Measurements from ENCODE around the gene ICOS. TPM values are rescaled to one million over a fixed set of nuclear protein-coding genes. Genes with fewer than 3 reads are reported as not detected.
A peak's percentile ranks its signal among the peaks of the same experiment; 100 is the strongest.

The ICOS gene
- total and polyA plus RNA-seq, 2 experiments from 2014 or later = 0.10 TPM; not detected in 1

DNA sequence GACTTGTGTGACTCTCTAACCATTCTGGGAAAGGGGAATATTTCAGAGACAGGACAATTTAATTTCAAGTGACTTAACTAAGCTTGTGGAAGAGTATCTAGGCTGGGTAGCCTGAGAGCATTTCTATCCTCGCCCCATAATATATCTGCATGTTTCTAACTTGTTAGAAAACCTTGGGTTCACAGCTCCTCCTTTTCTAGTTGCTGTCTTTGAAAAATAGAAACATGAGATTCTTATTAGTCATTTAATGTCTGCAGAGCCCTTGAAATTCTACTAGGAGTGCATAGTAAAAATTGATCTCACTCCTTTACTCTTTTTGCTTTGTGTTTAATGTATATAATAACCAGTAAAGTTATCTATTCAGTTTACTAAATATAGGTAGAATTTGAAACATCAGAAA, 46.6 kb upstream of the ICOS start:
- Histone ChIP-seq H3K9me2 (replicated peaks; ENCODE audit: insufficient read depth) (no peaks in the 10 kb centered on the region), H3K4me3 (no peak overlapping the region), H3K27me3 (no peaks in the 10 kb centered on the region), H3K9me3 (ENCODE audit: low read depth) (no peaks in the 10 kb centered on the region), H4K20me1 (ENCODE audit: insufficient read depth, poor library complexity, severe bottlenecking) (no peaks in the 10 kb centered on the region), H3K4me2 (no peak overlapping the region), H3K36me3 (replicated peaks; ENCODE audit: insufficient read depth, low read depth) (no peaks in the 10 kb centered on the region), H3K4me1 (ENCODE audit: insufficient read depth) (no peaks in the 10 kb centered on the region), H3K79me2 (no peaks in the 10 kb centered on the region), H2AFZ (no peak overlapping the region), H3K27ac (no peak overlapping the region)
- WGBS (ENCODE audit: low lambda C conversion rate, missing lambda C conversion rate) = 78% methylated on average over 1 of the region's 1 CpG
- TF ChIP-seq EZH2phosphoT487 (IDR thresholded peaks at IDR 0.05; ENCODE audit: low read depth, severe bottlenecking, unreplicated experiment) = no peak
- TF ChIP-seq, protein P1, sequence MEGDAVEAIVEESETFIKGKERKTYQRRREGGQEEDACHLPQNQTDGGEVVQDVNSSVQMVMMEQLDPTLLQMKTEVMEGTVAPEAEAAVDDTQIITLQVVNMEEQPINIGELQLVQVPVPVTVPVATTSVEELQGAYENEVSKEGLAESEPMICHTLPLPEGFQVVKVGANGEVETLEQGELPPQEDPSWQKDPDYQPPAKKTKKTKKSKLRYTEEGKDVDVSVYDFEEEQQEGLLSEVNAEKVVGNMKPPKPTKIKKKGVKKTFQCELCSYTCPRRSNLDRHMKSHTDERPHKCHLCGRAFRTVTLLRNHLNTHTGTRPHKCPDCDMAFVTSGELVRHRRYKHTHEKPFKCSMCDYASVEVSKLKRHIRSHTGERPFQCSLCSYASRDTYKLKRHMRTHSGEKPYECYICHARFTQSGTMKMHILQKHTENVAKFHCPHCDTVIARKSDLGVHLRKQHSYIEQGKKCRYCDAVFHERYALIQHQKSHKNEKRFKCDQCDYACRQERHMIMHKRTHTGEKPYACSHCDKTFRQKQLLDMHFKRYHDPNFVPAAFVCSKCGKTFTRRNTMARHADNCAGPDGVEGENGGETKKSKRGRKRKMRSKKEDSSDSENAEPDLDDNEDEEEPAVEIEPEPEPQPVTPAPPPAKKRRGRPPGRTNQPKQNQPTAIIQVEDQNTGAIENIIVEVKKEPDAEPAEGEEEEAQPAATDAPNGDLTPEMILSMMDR (IDR thresholded peaks at IDR 0.05; ENCODE audit: poor library complexity) = no peak
- no peak for TF ChIP-seq EZH2 (IDR thresholded peaks at IDR 0.05; ENCODE audit: borderline replicate concordance)
- no peak for DNase-seq (ENCODE audit: low spot score)

DNA sequence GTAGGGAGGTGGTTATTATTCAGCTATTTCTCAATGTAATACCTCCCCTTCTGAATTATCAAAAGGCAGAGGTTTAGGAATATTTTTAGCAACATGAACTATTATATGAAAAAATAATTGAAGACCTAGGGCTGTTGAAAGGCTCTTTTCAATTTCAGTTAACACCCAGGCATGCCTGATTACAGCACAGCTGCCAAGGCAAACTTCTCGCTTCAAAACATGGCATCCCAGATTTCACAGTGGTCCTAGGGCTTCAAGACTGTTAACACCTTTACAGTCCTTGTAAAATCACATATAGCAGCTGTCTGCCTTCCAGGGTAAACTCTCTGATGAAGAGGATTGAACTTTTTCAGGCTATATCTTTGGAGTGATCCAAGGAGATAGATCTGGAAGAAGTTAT, 45.8 kb upstream of the ICOS start:
- no peaks in the 10 kb centered on the region for H3K27me3 ChIP-seq

DNA sequence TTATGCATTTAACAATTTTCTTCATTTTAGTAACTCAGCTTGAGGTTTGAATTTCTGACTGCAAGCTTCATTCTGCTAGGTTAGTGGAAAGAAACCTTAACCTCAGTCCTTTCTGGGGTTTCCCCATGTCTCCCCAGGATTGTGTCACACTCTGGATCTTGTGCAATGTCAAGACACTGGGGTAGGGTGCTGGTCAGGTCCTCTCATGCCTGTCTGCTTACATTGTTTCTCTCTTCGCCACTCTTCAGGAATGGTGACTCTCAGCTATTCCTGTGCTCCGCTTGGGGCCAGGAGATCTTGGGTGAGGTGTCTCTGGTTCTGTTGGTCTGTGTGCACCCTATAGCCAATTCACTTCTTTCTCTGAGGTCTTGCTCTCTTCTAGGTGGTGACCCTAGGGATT, 45.1 kb upstream of the ICOS start:
- H3K9me3 ChIP-seq (ENCODE audit: low read depth) = no peaks in the 10 kb centered on the region
- WGBS (ENCODE audit: low lambda C conversion rate, missing lambda C conversion rate) = 89% methylated on average over 2 of the region's 2 CpGs
- no peaks in the 10 kb centered on the region for H4K20me1 ChIP-seq (ENCODE audit: insufficient read depth, poor library complexity, severe bottlenecking)
- TF ChIP-seq EZH2 (IDR thresholded peaks at IDR 0.05; ENCODE audit: borderline replicate concordance) (no peak), EZH2phosphoT487 (IDR thresholded peaks at IDR 0.05; ENCODE audit: low read depth, severe bottlenecking, unreplicated experiment) (no peak)
- TF ChIP-seq, protein P1 (IDR thresholded peaks at IDR 0.05; ENCODE audit: poor library complexity) = no peak
- H3K9me2 ChIP-seq (replicated peaks; ENCODE audit: insufficient read depth) = no peaks in the 10 kb centered on the region
- H3K27me3 ChIP-seq = no peaks in the 10 kb centered on the region
- no peak overlapping the region for H3K27ac ChIP-seq
- H3K79me2 ChIP-seq = no peaks in the 10 kb centered on the region
- no peak overlapping the region for H3K4me2 ChIP-seq
- no peaks in the 10 kb centered on the region for H3K4me1 ChIP-seq (ENCODE audit: insufficient read depth)
- H2AFZ ChIP-seq = no peak overlapping the region
- DNase-seq (ENCODE audit: low spot score) = no peak
- H3K4me3 ChIP-seq = no peak overlapping the region
- no peaks in the 10 kb centered on the region for H3K36me3 ChIP-seq (replicated peaks; ENCODE audit: insufficient read depth, low read depth)

More for the DNA sequence above, 45.8 kb upstream of the ICOS start:
- Histone ChIP-seq H3K27ac (peak overlapping the region; percentile 40), H3K79me2 (no peaks in the 10 kb centered on the region), H3K4me1 (ENCODE audit: insufficient read depth) (no peaks in the 10 kb centered on the region), H3K9me3 (ENCODE audit: low read depth) (no peaks in the 10 kb centered on the region), H3K9me2 (replicated peaks; ENCODE audit: insufficient read depth) (no peaks in the 10 kb centered on the region), H3K4me3 (no peak overlapping the region), H3K36me3 (replicated peaks; ENCODE audit: insufficient read depth, low read depth) (no peaks in the 10 kb centered on the region), H4K20me1 (ENCODE audit: insufficient read depth, poor library complexity, severe bottlenecking) (no peaks in the 10 kb centered on the region), H3K4me2 (no peak overlapping the region), H2AFZ (no peak overlapping the region)
- DNase-seq (ENCODE audit: low spot score) = no peak
- 85% methylated on average over 1 of the region's 1 CpG for WGBS (ENCODE audit: low lambda C conversion rate, missing lambda C conversion rate)
- TF ChIP-seq, protein P1 (IDR thresholded peaks at IDR 0.05; ENCODE audit: poor library complexity) = no peak
- TF ChIP-seq EZH2phosphoT487 (IDR thresholded peaks at IDR 0.05; ENCODE audit: low read depth, severe bottlenecking, unreplicated experiment) = no peak
- TF ChIP-seq EZH2 (IDR thresholded peaks at IDR 0.05; ENCODE audit: borderline replicate concordance) = no peak

DNA sequence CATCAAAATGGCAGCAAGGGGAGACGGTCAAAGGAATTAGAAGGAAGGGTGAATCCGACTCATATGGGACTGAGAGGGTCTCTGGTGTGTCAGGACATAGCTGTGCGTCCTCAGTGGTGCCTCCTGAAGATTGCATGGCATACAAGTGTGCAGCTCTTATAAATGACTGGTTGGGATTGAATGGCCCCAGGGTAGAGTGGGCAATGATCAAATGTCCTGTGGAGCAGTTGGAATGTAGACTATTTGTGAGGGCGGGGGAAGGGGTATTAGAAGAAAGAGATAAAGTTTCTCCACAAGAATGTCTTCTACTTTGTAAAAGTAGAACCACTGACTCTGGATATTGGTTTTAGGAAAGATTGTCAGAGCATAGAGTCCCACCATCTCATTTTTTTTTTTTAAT, 44.4 kb upstream of the ICOS start:
- Histone ChIP-seq H3K9me2 (replicated peaks; ENCODE audit: insufficient read depth) (no peaks in the 10 kb centered on the region), H4K20me1 (ENCODE audit: insufficient read depth, poor library complexity, severe bottlenecking) (no peaks in the 10 kb centered on the region), H3K9me3 (ENCODE audit: low read depth) (no peaks in the 10 kb centered on the region), H3K79me2 (no peaks in the 10 kb centered on the region), H3K4me1 (ENCODE audit: insufficient read depth) (no peaks in the 10 kb centered on the region), H3K27ac (no peak overlapping the region), H3K36me3 (replicated peaks; ENCODE audit: insufficient read depth, low read depth) (no peaks in the 10 kb centered on the region), H3K4me2 (no peak overlapping the region), H3K4me3 (no peak overlapping the region), H2AFZ (no peak overlapping the region), H3K27me3 (no peaks in the 10 kb centered on the region)
- 92% methylated on average over 4 of the region's 4 CpGs for WGBS (ENCODE audit: low lambda C conversion rate, missing lambda C conversion rate)
- no peak for TF ChIP-seq EZH2phosphoT487 (IDR thresholded peaks at IDR 0.05; ENCODE audit: low read depth, severe bottlenecking, unreplicated experiment)
- TF ChIP-seq EZH2 (IDR thresholded peaks at IDR 0.05; ENCODE audit: borderline replicate concordance) = no peak
- TF ChIP-seq, protein P1 (IDR thresholded peaks at IDR 0.05; ENCODE audit: poor library complexity) = no peak
- no peak for DNase-seq (ENCODE audit: low spot score)

Measured in hepatocyte (in vitro differentiated cells).